HG02840 (cell line): ENCODE data around the gene ZNF830.
"Not testable (repeated sequence)": the region's sequence is repeated elsewhere in the genome, so short reads cannot be mapped to it uniquely, and the experiment has no call there.

Experiments
- ATAC-seq: cut with Tn5 transposase; IDR thresholded peaks from one replicate; pipeline ENCODE4 v1.9.1; 2021; ENCODE audit warnings: mild to moderate bottlenecking, moderate library complexity, moderate number of reproducible peaks; ENCODE audit not compliant: unreplicated experiment, low FRiP score

Gene ZNF830

DNA sequence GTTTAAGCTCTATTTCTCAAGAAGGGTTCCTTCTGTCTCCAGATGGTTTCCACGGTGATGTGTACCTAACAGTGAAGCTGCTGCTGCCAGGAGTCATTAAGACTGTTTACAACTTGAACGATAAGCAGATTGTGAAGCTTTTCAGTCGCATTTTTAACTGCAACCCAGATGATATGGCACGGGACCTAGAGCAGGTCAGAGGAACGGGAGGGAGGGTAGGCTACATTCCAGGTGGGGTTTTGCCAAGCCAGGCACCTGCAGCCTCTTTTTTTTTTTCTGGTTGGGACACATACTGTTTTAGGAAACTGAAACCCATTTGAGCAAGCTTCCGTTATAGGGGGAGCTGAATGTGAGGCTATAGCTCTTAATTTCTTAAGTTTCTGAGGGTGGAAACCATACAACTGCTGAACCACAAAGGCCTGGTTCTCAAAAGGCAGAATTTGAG is 29.6 kb downstream of the ZNF830 start:
- no peak for ATAC-seq

DNA sequence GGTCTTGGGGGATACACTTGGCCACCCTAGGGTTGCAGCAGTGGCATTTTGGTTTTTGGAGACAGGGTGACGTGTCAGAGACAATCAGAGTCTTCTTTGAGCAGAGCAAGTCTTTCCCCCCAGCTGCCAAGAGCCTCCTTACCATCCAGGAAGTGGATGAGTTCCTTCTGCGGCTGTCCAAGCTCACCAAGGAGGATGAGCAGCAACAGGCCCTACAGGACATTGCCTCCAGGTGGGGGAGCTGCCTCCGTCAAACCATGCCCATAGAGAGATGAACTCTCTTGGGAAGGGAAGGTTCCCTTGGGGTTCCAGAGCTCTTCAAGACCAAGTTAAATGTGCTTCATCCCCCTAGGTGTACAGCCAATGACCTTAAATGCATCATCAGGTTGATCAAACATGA is 30.3 kb downstream of the ZNF830 start:
- no peak for ATAC-seq

DNA sequence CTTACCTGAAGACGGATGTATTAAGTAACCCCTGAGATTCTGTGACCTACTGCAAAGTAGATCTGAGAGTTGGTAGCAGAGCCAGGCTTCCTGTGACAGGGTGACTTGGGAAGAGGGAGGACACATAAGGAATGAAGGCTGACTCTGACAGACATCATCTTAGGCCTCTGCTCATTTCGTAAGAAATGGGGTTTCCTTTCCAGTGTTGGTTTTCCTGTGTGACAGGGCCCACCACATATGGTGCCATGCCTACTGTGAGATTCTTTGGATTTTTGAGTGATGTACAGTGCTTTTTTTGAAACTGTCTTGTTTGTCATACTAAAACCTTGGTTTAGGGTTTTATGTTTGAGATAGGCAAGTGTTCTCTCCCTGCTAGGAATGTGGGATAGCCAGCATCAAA is 31.7 kb downstream of the ZNF830 start:
- no peak for ATAC-seq

DNA sequence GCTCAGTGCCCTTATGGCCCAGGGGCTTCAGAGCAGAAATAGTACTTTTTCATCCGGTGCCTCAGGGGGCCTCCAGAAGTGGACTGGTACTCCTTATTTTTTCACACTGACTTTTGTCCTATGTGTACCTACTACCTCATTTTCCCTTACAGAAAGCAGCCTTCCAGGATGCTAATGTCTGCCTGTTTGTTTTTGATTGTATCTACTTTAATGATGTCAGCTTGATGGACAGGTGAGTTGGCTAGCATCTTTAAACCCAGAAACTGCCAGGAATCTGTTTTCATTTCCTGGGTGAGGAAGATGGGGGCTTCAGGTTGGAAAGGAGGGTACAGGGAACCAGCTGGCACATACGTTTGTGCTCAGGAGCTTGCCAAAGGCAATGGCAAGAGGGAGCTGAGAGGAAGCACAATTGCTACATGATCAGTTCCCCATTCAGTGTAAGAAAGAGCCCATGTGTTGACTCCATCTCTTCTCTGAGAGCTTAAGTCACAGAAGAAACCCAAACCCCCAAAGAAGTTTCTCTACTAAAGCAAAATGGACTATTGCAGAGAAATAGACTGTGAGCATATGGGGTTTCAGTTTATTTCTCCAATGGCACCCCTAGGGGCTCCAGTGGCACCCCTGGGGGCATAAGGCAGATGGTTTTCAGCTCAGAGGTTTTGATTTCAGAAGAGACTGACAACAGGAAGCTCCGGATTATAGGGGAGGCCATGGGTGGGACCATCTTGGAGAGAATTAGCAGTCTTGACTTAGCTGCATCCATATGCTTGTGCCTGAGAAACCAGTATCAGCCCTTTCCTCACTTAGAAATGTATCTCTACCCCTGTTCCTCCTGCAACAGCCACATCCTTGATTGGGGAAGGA is 35.3 kb downstream of the ZNF830 start:
- ATAC-seq, result no peak

DNA sequence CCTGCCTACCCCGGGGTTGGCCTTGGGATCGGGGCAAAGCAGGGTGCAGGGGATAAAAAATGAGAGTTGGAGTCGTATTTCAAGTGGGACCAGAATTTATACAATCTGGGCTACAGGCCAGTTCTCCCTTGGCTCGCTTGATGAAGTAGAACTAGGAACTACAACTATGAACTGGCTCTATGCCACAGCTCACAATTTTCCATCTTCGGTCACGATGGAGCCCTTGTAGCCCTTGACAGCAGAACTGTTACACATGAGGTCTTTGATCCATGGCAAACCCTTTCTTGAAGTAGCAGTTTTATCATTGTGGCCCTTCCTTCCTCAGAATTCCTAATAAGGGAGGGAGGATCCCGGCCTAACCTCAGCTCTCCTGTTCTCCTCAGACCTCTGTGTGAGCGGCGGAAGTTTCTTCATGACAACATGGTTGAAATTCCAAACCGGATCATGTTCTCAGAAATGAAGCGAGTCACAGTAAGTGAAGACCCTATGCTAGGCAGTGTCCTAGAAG is 36.1 kb downstream of the ZNF830 start:
- no peak for ATAC-seq

DNA sequence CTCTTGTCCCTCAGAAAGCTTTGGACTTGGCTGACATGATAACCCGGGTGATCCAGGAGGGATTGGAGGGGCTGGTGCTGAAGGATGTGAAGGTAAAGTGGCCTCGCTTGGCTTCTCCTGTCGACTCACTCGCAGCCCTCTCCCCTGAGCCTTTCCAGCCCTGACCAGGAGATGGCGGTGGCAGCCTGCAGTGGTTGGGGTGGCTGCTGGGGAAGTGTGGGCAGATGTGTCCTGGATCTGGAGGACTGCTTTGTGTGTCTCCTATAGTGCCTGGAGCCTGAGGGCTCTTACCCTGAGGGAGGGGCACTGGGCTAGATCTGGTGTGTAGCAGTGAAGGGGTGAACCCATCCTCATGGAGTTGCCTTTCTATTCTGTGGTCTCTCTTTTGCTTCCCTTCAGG is 36.9 kb downstream of the ZNF830 start:
- no peak for ATAC-seq

DNA sequence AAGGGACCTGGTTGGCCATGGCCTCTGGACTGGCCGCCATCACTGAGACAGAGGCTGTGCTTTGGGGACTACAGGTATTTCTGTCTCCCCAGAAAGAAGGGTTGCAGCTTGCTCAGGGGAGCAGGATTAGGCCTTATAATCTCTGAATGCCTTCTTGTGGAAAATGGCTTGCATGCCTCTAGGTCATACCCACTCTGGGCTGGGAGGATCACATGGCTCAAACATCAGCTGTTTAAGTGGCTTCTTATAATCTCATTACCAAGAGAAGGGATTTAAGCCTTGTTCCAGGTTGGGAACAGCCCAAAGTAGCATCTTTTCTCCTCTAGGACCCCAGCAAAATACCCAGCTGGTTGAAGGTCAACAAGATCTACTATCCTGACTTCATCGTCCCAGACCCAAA is 38.1 kb downstream of the ZNF830 start:
- no peak for ATAC-seq

DNA sequence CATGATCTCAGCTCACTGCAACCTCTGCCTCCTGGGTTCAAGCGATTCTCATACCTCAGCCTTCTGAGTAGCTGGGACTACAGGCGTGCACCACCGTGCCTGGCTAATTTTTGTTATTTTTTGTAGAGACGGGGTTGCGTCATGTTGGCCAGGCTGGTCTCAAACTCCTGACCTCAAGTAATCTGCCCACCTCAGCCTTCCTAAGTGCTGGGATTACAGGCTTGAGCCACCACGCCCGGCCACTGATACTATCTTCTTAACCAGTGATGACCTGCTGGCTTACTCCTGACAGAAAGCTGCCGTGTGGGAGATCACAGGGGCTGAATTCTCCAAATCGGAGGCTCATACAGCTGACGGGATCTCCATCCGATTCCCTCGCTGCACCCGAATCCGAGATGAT is 39.6 kb downstream of the ZNF830 start:
- ATAC-seq, result not testable (repeated sequence)

DNA sequence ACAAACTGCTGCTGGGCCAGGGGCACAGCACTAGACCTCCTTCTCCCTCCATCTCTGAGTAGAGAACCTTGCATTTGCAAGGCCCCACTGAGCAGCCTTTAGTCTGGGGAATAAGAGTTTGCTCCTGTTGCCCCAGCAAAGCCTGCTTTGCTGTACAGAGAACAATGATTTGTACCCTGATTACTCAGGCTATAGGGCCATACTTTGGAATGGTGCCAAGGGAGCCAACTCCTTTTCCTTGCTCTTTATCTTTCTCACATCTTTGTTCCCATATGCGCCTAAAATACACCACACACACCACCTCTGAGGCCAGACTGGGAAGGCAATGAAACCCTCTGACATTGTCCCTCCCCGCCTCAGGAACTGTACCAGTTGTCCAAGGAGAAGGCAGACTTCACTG is 40.2 kb downstream of the ZNF830 start:
- ATAC-seq, result no peak

DNA sequence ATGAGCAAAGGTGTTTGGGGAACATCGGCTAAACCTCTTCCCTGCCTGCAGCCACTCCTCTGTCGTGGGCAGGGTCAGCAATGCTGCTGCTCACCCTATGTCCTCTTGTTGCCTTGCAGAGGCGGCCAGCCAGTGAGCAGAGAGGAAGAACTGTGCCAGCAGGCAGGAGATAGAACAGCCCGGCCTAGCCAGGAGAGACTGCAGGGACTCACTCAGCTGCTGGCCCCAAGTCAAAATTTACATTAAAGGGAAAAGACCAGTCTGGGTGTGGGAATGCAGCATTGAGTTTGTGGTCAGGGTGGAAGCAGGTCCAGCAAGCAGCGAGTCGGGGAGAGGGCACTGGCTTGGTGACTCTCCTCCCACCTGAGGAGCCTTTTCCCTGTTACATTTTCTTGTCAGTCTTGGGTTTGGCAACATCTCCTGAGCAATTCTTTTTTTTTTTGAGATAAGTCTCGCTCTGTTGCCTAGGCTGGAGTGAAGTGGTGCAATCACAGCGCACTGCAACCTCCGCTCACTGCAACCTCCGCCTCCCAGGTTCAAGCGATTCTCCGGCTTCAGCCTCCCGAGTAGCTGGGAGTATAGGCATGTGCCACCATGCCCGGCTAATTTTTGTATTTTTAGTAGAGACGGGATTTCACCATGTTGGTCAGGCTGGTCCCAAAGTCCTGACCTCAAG is 41.7 kb downstream of the ZNF830 start:
- no peak for ATAC-seq

DNA sequence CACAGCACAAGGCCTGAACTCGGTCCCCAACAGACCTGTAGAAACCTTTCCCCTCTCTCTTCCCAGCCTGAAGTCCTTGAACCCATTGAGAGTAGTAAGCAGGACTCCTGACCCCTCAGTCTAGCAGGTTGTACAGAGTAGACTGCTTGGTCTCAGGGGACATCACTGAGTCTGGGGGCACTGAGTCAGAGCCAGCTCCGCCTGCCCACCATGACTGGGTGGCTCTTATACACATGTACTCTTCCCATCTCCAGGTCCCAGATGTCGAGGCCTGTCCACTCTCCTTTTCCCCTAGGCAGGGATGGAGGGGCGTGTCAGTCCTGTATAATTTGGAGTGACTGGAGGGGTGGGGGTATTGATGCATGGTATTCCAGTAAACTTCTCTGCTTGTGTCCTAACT is 42.4 kb downstream of the ZNF830 start:
- no peak for ATAC-seq

DNA sequence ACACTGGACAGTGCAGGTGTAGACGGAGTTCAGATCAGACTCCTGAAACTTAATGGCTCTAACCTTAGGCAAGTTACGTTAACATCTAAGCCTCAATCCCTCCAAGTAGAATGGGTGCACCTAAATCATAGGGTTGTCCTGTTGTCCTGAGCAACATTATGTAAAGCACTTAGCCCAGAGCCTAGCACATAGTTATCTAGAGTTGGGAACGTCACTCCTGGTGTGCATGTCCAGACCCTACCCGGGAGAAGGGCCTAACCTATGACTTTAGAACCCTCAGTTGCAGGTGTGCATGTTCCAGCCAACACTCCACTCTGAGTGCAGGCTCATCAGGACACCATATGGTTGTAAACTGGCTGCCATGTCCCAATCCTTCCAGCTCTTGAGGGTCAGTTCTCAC is 45.0 kb downstream of the ZNF830 start:
- ATAC-seq, result no peak

DNA sequence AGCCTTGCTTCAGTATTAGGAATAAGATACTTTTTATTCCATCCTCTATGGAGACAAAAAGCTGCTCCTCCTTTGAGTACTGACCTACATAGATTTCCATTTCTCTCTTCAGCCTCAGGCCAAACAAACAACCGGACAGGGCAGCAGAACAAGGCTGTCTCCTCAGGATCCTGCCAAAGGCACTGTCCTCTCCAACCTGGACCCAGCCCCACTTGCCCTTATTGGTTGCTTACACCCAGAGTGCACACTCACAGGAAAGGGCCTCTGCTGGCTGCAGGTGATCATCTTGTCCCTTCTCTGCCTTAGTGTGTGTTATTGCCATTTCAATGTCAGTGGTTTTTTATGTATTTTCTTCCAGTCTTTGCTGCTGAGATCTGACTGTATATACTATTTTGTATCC is 45.6 kb downstream of the ZNF830 start:
- ATAC-seq, result no peak

DNA sequence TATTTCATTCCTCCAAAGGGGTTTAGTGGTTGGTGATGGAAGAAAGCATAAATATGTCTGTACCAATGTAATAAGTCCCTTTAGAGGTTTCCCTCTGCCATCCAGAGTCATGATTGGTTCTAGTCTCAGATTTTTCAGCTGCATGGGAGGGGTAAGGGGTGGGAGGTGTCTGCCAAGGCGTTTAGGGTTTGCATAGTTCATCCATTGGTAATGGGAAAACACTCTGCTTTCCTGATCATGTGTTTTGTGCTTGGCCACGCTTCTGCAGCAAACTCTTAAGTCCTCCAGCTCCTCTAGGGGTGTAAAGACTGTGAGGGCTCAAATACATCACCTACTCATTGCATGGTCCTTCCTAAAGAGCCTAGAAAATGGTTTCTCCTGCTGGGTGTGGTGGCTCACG is 48.8 kb downstream of the ZNF830 start:
- no peak for ATAC-seq

DNA sequence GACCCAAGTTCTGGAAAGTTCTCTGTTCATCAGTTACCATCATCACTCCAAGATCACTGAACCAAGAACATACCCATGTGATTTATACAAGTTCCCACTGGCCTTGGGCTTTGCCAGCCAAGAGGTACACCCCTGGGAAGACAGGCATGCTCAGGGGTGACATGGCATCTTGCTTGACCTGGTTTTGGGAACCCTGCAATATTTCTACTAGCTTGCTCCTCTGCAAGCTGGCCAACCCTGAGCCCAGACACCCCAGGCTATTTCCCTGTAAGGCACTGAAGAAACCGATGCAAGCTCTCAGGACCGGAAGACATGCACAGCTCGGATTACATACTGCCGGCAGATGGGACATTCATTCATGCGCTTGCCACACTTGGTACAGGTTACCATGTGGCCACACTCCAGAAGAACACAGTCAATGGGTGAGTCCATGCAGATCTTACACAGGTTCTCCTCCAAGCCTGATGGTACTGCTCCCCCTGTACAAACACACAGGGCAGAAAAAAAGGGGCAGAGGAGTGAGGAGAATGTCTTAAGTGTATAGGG is 50.4 kb downstream of the ZNF830 start:
- ATAC-seq, result no peak
